CD4-positive, alpha-beta memory T cell (primary cell): ENCODE results near the gene HDAC4. TPM values are rescaled to one million over a fixed set of nuclear protein-coding genes. Genes with fewer than 3 reads are reported as not detected.

Experiments
- CTCF ChIA-PET: fragments of 350-600 bp; sonication (Branson Sonifier 250); formaldehyde crosslinking; loops from one replicate; lab custom pipeline; 2021; ENCODE audit warnings: inconsistent platforms; ENCODE audit not compliant: partially characterized antibody; lab: Charles Lee
- POLR2A ChIA-PET: fragments of 350-600 bp; sonication (Branson Sonifier 250); formaldehyde crosslinking; loops from one replicate; lab custom pipeline; 2021; ENCODE audit not compliant: partially characterized antibody; lab: Charles Lee
- DNase-seq, 5 donors: peaks; one replicate each; pipeline versions ENCODE4 v3.0.0 to v3.0.0-alpha.2; 2020 to 2022; ENCODE audit warnings: mixed read lengths in 1 of 5
- H3K27ac ChIP-seq: one replicate; pipeline ENCODE4 v1.7.0; 2013; ENCODE audit warnings: low read depth, low read length
- H3K27me3 ChIP-seq: 2 replicates; pipeline ENCODE4 v1.7.0; 2013; ENCODE audit warnings: mild to moderate bottlenecking, low read length, moderate library complexity; ENCODE audit not compliant: insufficient read depth
- H3K36me3 ChIP-seq: 2 replicates; pipeline ENCODE4 v1.7.0; 2013; ENCODE audit warnings: mild to moderate bottlenecking, low read length, moderate library complexity; ENCODE audit not compliant: insufficient read depth
- H3K4me1 ChIP-seq: 2 replicates; pipeline ENCODE4 v1.7.0; 2013; ENCODE audit warnings: mild to moderate bottlenecking, low read length, moderate library complexity; ENCODE audit not compliant: insufficient read depth
- H3K4me3 ChIP-seq, 2 donors: one replicate each; pipeline ENCODE4 v1.7.0; 2013; ENCODE audit warnings: low read length in 2 of 2, mild to moderate bottlenecking in 1 of 2
- H3K9me3 ChIP-seq, 2 donors: one replicate each; pipeline ENCODE4 v1.7.0; 2013; ENCODE audit warnings: low read length in 2 of 2, control low read depth in 1 of 2; ENCODE audit not compliant: control insufficient read depth in 1 of 2
- H3K27ac Mint-ChIP-seq, 7 donors: one replicate each; pipeline ENCODE4 v1.8.0; 2020 to 2021; ENCODE audit warnings: mixed read lengths in 7 of 7, mild to moderate bottlenecking in 6 of 7, inconsistent platforms in 3 of 7, moderate library complexity in 3 of 7
- H3K27me3 Mint-ChIP-seq, 2 donors: one replicate each; pipeline ENCODE4 v1.8.0; 2020 to 2021; ENCODE audit warnings: mixed read lengths in 2 of 2
- H3K36me3 Mint-ChIP-seq, 2 donors: one replicate each; pipeline ENCODE4 v1.8.0; 2020 to 2021; ENCODE audit warnings: mixed read lengths in 2 of 2, inconsistent platforms in 1 of 2, mild to moderate bottlenecking in 1 of 2
- H3K4me1 Mint-ChIP-seq, 4 donors: one replicate each; pipeline ENCODE4 v1.8.0; 2020 to 2021; ENCODE audit warnings: mixed read lengths in 4 of 4, mild to moderate bottlenecking in 1 of 4
- H3K4me3 Mint-ChIP-seq, 8 donors: one replicate each; pipeline ENCODE4 v1.8.0; 2020 to 2021; ENCODE audit warnings: mixed read lengths in 8 of 8, mild to moderate bottlenecking in 7 of 8, moderate library complexity in 6 of 8, inconsistent platforms in 3 of 8
- H3K9me3 Mint-ChIP-seq, 8 donors: one replicate each; pipeline ENCODE4 v1.8.0; 2020 to 2021; ENCODE audit warnings: mixed read lengths in 8 of 8, mild to moderate bottlenecking in 5 of 8, inconsistent platforms in 3 of 8, moderate library complexity in 1 of 8
- intact Hi-C: fragments of 100-400 bp; cut with micrococcal nuclease; formaldehyde crosslinking; loops from one replicate; pipeline ENCODE4 v1.15.1; 2023
- polyA plus RNA-seq, 2 donors: library from polyadenylated mRNA; unstranded; fragments of 300-500 nt; fragmentation: Illumina TruSeq; gene quantifications; one replicate each; pipeline ENCODE4 v1.2.3, GENCODE V29; 2021
- total RNA-seq, 2 experiments: library from RNA; stranded (reverse); gene quantifications; one replicate each; pipeline ENCODE4 v1.2.3, GENCODE V29; 2021

The HDAC4 gene
- total and polyA plus RNA-seq, 4 experiments from 2014 or later: 1.4 to 59.7 (median 30.4) TPM

DNA sequence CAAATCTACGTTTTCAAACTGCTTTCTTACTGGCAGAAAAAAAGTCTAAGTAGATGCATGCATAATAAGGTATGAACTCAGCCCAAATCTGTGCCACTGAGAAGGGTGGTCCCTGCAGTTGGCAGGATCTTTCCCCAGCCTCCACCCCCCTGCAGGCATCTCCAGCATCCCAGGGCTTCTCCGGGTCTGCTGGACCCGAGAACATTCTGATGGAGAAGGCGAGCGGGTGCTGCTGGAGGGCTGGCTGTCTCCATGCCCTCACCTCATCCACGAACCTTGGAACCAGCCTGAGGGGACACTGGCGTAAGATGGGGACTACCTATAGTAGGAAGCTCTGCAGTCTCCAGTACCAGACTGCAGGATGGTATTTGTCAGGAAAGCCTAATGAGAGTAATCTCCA, 198.9 kb downstream of the HDAC4 start:
- H3K4me1 Mint-ChIP-seq: peaks cover 22 to 52% (median 28%) of the 10 kb centered on the region in 4 donors
- no peaks in the 10 kb centered on the region for H3K9me3 ChIP-seq
- H3K27me3 ChIP-seq: no peaks in the 10 kb centered on the region
- H3K4me3 Mint-ChIP-seq: no peak overlapping the region
- intact Hi-C loops: no loop called here
- peak overlapping the region in 3 of 7 donors; percentile 41 to 73 (median 57) for H3K27ac Mint-ChIP-seq
- CTCF ChIA-PET: interaction anchor here (1.5 to 1.7 kb wide), 2 partner anchors 20 to 66 kb away, joined by 5 read pairs; no protein-coding TSS in a partner anchor
- DNase-seq: no peak
- H3K4me3 ChIP-seq: no peak overlapping the region
- peaks cover 10% of the 10 kb centered on the region for H3K4me1 ChIP-seq
- peaks cover 11% of the 10 kb centered on the region for H3K36me3 ChIP-seq
- H3K36me3 Mint-ChIP-seq: peaks cover 22 to 38% of the 10 kb centered on the region in 2 donors
- H3K27me3 Mint-ChIP-seq: no peaks in the 10 kb centered on the region
- H3K9me3 Mint-ChIP-seq: peaks cover 0 to 5% (median 0%) of the 10 kb centered on the region in 8 donors
- H3K27ac ChIP-seq: no peak overlapping the region
- POLR2A ChIA-PET: no interaction called here

DNA sequence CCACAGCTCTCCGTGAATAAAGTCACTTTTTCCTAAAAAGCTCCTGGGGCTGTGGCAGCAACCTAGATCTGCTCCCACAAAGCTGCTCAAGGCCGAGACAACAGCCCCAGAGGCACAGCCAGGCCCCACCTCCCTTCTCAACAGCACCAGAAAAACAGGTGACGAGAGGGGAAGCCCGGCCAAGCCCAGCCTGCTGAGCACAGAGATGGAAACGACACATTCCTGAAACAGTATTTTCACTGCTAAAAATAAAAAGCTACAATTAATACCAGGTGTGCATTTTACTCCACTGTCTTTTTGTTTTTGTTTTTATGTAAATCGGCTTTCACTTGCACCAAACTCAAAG, 199.3 kb downstream of the HDAC4 start:
- POLR2A ChIA-PET: no interaction called here
- Mint-ChIP-seq H3K36me3 (peaks cover 22 to 39% of the 10 kb centered on the region in 2 donors), H3K4me1 (peaks cover 19 to 48% (median 24%) of the 10 kb centered on the region in 4 donors), H3K9me3 (peaks cover 0 to 5% (median 0%) of the 10 kb centered on the region in 8 donors), H3K27me3 (no peaks in the 10 kb centered on the region), H3K27ac (peak overlapping the region in 1 of 7 donors; percentile 73), H3K4me3 (no peak overlapping the region)
- Histone ChIP-seq H3K27ac (no peak overlapping the region), H3K9me3 (no peaks in the 10 kb centered on the region), H3K4me1 (peaks cover 10% of the 10 kb centered on the region), H3K36me3 (peaks cover 12% of the 10 kb centered on the region), H3K27me3 (no peaks in the 10 kb centered on the region), H3K4me3 (no peak overlapping the region)
- DNase-seq: no peak
- intact Hi-C loops: no loop called here
- CTCF ChIA-PET: interaction anchor here (1.0 to 1.7 kb wide), 3 partner anchors 10 to 66 kb away, joined by 3 to 5 read pairs (median 5); no protein-coding TSS in a partner anchor

DNA sequence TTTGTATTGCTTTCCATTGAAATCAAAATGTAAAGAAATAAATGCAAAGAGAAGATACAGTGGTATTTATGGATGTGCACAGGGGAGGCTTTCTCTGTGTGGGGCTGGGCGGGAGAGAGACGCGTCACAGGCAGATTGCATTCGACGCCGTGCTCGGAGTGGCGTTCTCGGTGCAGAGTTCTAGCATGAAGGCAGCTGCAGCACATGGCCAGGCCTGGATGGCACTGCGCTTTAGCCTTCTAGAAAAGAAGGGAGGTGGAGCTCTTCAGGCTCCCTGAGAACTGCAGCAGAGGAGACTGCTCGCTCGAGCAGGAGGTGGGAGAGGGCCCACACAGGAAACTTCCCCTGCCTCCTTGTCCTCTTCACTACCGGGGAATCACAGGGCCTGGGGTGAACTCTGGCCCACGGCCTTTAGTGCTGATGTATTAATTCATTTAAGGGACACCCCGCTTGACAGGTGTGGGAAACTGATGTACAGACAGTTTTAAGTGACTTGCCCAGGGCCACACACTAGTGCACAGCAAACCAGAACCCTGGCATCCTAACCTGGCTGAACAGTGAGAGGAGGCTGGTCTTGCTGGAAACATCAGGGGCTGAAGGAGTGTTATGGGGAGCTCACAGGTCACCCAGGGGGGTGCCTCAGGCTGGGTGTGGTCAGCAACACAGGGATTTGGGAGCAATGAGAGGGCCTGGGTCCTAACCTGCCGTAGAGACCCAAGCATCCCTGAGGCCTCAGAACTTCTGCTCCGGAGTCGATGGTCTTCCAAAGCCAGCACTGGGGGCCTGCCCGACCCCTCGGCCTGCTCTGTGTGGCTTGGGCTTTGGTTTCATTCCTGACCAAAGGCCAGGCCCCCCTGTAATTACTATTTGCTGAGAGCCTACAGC, 199.9 kb downstream of the HDAC4 start:
- Mint-ChIP-seq H3K4me3 (no peak overlapping the region), H3K4me1 (peaks cover 19 to 44% (median 24%) of the 10 kb centered on the region in 4 donors), H3K36me3 (peaks cover 22 to 43% of the 10 kb centered on the region in 2 donors), H3K27ac (peak overlapping the region in 3 of 7 donors; percentile 29 to 75 (median 38)), H3K27me3 (no peaks in the 10 kb centered on the region), H3K9me3 (peaks cover 0 to 5% (median 0%) of the 10 kb centered on the region in 8 donors)
- Histone ChIP-seq H3K27ac (no peak overlapping the region), H3K27me3 (no peaks in the 10 kb centered on the region), H3K9me3 (no peaks in the 10 kb centered on the region), H3K36me3 (peaks cover 12% of the 10 kb centered on the region), H3K4me1 (peaks cover 9% of the 10 kb centered on the region), H3K4me3 (no peak overlapping the region)
- ChIA-PET POLR2A (no interaction called here), CTCF (interaction anchor here (1.0 kb wide), 2 partner anchors 10 to 66 kb away, joined by 3 read pairs; no protein-coding TSS in a partner anchor)
- no peak for DNase-seq
- intact Hi-C loops: no loop called here

DNA sequence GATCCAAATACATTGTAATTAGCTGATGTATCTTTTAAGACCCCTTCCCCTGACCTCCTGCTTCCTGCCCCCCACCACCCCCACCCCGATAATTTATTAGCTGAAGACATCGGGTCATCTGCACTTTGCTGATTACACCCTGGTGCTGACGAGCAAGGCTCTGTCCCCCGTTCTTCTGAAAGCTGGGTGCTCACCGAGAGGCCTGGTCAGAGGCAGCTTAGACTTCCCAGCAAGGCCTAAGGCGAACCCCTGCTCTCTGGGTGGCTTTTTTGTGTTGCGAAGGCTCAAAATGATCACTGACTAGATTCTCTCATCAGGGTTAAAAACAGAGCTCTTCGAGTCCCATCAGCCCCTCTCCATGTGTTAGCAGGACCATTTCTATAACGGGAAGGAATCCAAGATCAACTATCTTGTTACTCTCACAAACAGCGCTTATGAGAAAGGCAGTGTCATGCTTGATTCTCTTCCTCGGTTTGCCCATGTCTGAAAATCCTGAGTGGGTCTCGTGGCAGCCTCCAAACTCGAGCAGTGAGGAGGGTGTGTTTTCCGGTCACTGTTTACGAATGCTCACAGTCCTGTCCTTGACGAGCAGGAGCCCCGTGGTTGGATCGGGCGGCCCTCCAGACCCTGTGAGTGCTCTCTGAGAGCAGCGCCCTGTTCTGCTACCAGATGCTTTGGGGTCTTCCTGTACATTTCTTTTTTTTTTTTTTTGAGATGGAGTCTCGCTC, 201.6 kb downstream of the HDAC4 start:
- Histone ChIP-seq H3K4me1 (peaks cover 4% of the 10 kb centered on the region), H3K27ac (no peak overlapping the region), H3K9me3 (no peaks in the 10 kb centered on the region), H3K4me3 (no peak overlapping the region), H3K36me3 (peaks cover 12% of the 10 kb centered on the region), H3K27me3 (no peaks in the 10 kb centered on the region)
- peaks cover 11 to 38% (median 17%) of the 10 kb centered on the region in 4 donors for H3K4me1 Mint-ChIP-seq
- peak overlapping the region in 1 of 7 donors; percentile 19 for H3K27ac Mint-ChIP-seq
- peaks cover 0 to 5% (median 0%) of the 10 kb centered on the region in 8 donors for H3K9me3 Mint-ChIP-seq
- intact Hi-C loops: no loop called here
- no peak overlapping the region for H3K4me3 Mint-ChIP-seq
- ChIA-PET POLR2A (no interaction called here), CTCF (interaction anchor here (2.1 kb wide), 1 partner anchor 68 kb away, joined by 5 read pairs; no protein-coding TSS in a partner anchor)
- DNase-seq: no peak
- H3K27me3 Mint-ChIP-seq: no peaks in the 10 kb centered on the region
- peaks cover 19 to 49% of the 10 kb centered on the region in 2 donors for H3K36me3 Mint-ChIP-seq

DNA sequence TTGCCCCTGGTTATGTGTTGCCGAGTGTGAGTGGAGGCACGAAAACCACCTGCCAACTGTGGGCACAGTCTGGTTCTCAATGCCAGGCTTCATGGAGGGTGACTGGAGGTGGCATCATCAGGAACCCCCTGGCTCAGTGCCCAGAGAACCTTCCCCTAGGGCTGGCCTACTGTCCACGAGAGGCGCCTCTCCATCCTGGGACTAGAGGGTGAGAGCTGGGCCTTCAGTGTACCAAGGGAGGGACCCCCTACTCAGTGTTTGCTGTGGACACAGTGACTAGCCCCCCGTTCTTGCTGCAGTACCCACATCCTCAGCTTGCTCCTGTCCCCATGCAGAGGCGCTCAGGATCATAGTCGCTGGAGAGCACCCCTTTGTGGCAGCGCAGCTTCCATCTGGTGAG, 202.6 kb downstream of the HDAC4 start:
- CTCF ChIA-PET: interaction anchor here (2.1 kb wide), 1 partner anchor 69 kb away, joined by 5 read pairs; no protein-coding TSS in a partner anchor

DNA sequence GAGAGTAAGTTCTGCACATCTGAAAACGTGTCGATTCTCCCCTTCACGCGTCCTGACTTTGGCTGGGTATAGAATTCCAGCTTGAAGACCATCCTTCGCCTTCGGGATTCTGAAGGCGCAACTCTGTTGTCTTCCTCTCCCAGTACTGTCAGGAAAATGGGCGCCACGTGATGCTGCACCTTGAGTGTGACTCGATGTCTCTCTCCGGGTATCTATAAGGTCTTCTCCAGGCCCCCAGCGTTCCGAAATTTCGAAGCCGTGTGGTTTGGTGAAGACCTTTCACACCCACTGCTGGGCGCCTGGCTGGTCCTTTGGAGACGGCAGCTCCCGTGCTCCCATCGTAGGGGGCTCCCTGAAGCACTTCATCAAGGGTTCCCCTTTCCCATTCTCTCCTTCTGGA, 203.7 kb downstream of the HDAC4 start:
- no peak overlapping the region for H3K27ac Mint-ChIP-seq
- H3K27me3 ChIP-seq: no peaks in the 10 kb centered on the region
- H3K4me1 ChIP-seq: no peaks in the 10 kb centered on the region
- H3K36me3 ChIP-seq: peaks cover 12% of the 10 kb centered on the region
- peaks cover 19 to 45% of the 10 kb centered on the region in 2 donors for H3K36me3 Mint-ChIP-seq
- CTCF ChIA-PET: interaction anchor here (2.1 kb wide), 1 partner anchor 71 kb away, joined by 5 read pairs; no protein-coding TSS in a partner anchor
- H3K4me1 Mint-ChIP-seq: peaks cover 4 to 22% (median 12%) of the 10 kb centered on the region in 4 donors
- H3K4me3 Mint-ChIP-seq: no peak overlapping the region
- POLR2A ChIA-PET: no interaction called here
- intact Hi-C loops: no loop called here
- H3K9me3 ChIP-seq: no peaks in the 10 kb centered on the region
- no peak overlapping the region for H3K4me3 ChIP-seq
- no peak overlapping the region for H3K27ac ChIP-seq
- peaks cover 0 to 2% (median 0%) of the 10 kb centered on the region in 8 donors for H3K9me3 Mint-ChIP-seq
- H3K27me3 Mint-ChIP-seq: no peaks in the 10 kb centered on the region
- DNase-seq: no peak

More for the DNA sequence above, 202.6 kb downstream of the HDAC4 start:
- Histone ChIP-seq H3K9me3 (no peaks in the 10 kb centered on the region), H3K4me3 (no peak overlapping the region), H3K27me3 (no peaks in the 10 kb centered on the region), H3K4me1 (peaks cover 4% of the 10 kb centered on the region), H3K36me3 (peaks cover 12% of the 10 kb centered on the region), H3K27ac (no peak overlapping the region)
- intact Hi-C loops: no loop called here
- Mint-ChIP-seq H3K9me3 (peaks cover 0 to 5% (median 0%) of the 10 kb centered on the region in 8 donors), H3K36me3 (peaks cover 19 to 48% of the 10 kb centered on the region in 2 donors), H3K4me3 (no peak overlapping the region), H3K27ac (no peak overlapping the region), H3K27me3 (no peaks in the 10 kb centered on the region), H3K4me1 (peaks cover 7 to 30% (median 13%) of the 10 kb centered on the region in 4 donors)
- POLR2A ChIA-PET: interaction anchor here (0.6 kb wide), 1 partner anchor 96 kb away, joined by 3 read pairs; no protein-coding TSS in a partner anchor
- no peak for DNase-seq
